H1 (cell line): Measurements from ENCODE around the gene THAP2. TPM values are rescaled to one million over a fixed set of nuclear protein-coding genes. Genes with fewer than 3 reads are reported as not detected.
"Not testable (repeated sequence)": the region's sequence is repeated elsewhere in the genome, so short reads cannot be mapped to it uniquely, and the experiment has no call there.

ENCODE experiments used
- CTCF ChIA-PET: fragments of 300-600 bp; sonication (Branson Sonifier 250); formaldehyde crosslinking; loops from one replicate; lab custom pipeline; 2021; ENCODE audit not compliant: partially characterized antibody; lab: Charles Lee
- POLR2A ChIA-PET: fragments of 300-600 bp; sonication (Branson Sonifier 250); formaldehyde crosslinking; loops from one replicate; lab custom pipeline; 2021; ENCODE audit warnings: inconsistent platforms; ENCODE audit not compliant: partially characterized antibody; lab: Charles Lee
- DNase-seq, 2 experiments: peaks; one replicate each; pipeline versions ENCODE4 v3.0.0 to v3.0.0-alpha.2; 2010 to 2022; ENCODE audit warnings: low spot score in 2 of 2, low read depth in 1 of 2, mixed read lengths in 1 of 2
- FAIRE-seq: peaks from 2 replicates; lab custom pipeline; 2011; peaks lifted over from hg19 to GRCh38; lab: Jason Lieb, UNC
- H2AFZ ChIP-seq: 2 replicates; pipeline ENCODE4 v1.8.1; 2012; ENCODE audit warnings: low read length, inconsistent platforms
- H2AK5ac ChIP-seq: 2 replicates; pipeline ENCODE4 v1.6.1; 2013; ENCODE audit warnings: low read depth, low read length
- H2BK120ac ChIP-seq: replicated peaks from 2 replicates; pipeline ENCODE3; 2013; ENCODE audit warnings: low read depth, low read length, inconsistent platforms
- H2BK12ac ChIP-seq: 2 replicates; pipeline ENCODE4 v1.6.1; 2013; ENCODE audit warnings: low read depth, low read length
- H2BK15ac ChIP-seq: 2 replicates; pipeline ENCODE4 v1.6.1; 2013; ENCODE audit warnings: low read length
- H2BK20ac ChIP-seq: 2 replicates; pipeline ENCODE4 v1.6.1; 2013; ENCODE audit warnings: low read length
- H2BK5ac ChIP-seq: 2 replicates; pipeline ENCODE4 v1.6.1; 2013; ENCODE audit warnings: low read depth, low read length
- H3K14ac ChIP-seq: 2 replicates; pipeline ENCODE4 v1.6.1; 2013; ENCODE audit warnings: inconsistent platforms; ENCODE audit not compliant: insufficient read length
- H3K18ac ChIP-seq: 2 replicates; pipeline ENCODE4 v1.6.1; 2013; ENCODE audit warnings: low read length; ENCODE audit errors: extremely low read depth
- H3K23ac ChIP-seq: 2 replicates; pipeline ENCODE4 v1.6.1; 2013; ENCODE audit warnings: inconsistent platforms; ENCODE audit not compliant: insufficient read length
- H3K23me2 ChIP-seq: 2 replicates; pipeline ENCODE4 v1.6.1; 2013; ENCODE audit warnings: low read depth, low read length
- H3K27ac ChIP-seq: 2 replicates; pipeline ENCODE4 v1.6.1; 2011; ENCODE audit warnings: low read depth, low read length, inconsistent platforms
- H3K27me3 ChIP-seq, 4 experiments: replicated peaks in 1 of 4; 1 replicate in 1 of 4; 2 replicates in 3 of 4; pipeline versions ENCODE4 v1.6.1 to v1.8.1; 2011 to 2013; ENCODE audit warnings: low read length in 3 of 4, mild to moderate bottlenecking in 3 of 4, inconsistent platforms in 2 of 4, mixed read lengths in 2 of 4, moderate library complexity in 1 of 4; ENCODE audit not compliant: control insufficient read depth in 3 of 4, insufficient read depth in 3 of 4; ENCODE audit errors: extremely low read depth in 1 of 4
- H3K36me3 ChIP-seq, 4 experiments: 2 replicates each; pipeline versions ENCODE4 v1.6.1 to v1.8.1; 2011 to 2013; ENCODE audit warnings: mild to moderate bottlenecking in 4 of 4, low read length in 3 of 4, moderate library complexity in 2 of 4, control low read depth in 1 of 4, inconsistent platforms in 1 of 4; ENCODE audit not compliant: insufficient read depth in 4 of 4, control insufficient read depth in 2 of 4
- H3K4ac ChIP-seq: replicated peaks from 2 replicates; pipeline ENCODE3; 2013; ENCODE audit warnings: low read length, low read depth, mixed read lengths, inconsistent platforms; ENCODE audit not compliant: insufficient read length
- H3K4me1 ChIP-seq, 4 experiments: replicated peaks in 1 of 4; 1 replicate in 1 of 4; 2 replicates in 3 of 4; pipeline versions ENCODE4 v1.6.1 to v1.8.1; 2011 to 2013; ENCODE audit warnings: low read length in 3 of 4, inconsistent platforms in 2 of 4, mixed read lengths in 1 of 4; ENCODE audit not compliant: insufficient read depth in 4 of 4, control insufficient read depth in 3 of 4
- H3K4me2 ChIP-seq, 2 experiments: 2 replicates each; pipeline versions ENCODE4 v1.6.1 to v1.8.1; 2011 to 2013; ENCODE audit warnings: low read depth in 2 of 2, low read length in 2 of 2, control low read depth in 1 of 2, inconsistent platforms in 1 of 2, mild to moderate bottlenecking in 1 of 2; ENCODE audit not compliant: insufficient read depth in 1 of 2
- H3K4me3 ChIP-seq, 4 experiments: fragments of 200-600, 300-600 bp in 1 of 4; sonication (generic), shearing (Covaris generic), sonication (Bioruptor Twin) in 1 of 4; 2 replicates each; pipeline versions ENCODE4 v1.5.1 to v1.8.1; 2011 to 2016; ENCODE audit warnings: low read length in 4 of 4, low read depth in 3 of 4, control low read depth in 2 of 4, inconsistent platforms in 2 of 4, mild to moderate bottlenecking in 2 of 4, mixed read lengths in 1 of 4, moderate library complexity in 1 of 4; ENCODE audit not compliant: insufficient read depth in 2 of 4; ENCODE audit errors: extremely low read depth in 1 of 4
- H3K56ac ChIP-seq: replicated peaks from 2 replicates; pipeline ENCODE3; 2013; ENCODE audit warnings: low read depth, mild to moderate bottlenecking, mixed read lengths, low read length, inconsistent platforms; ENCODE audit not compliant: insufficient read length
- H3K79me1 ChIP-seq: 2 replicates; pipeline ENCODE4 v1.6.1; 2013; ENCODE audit warnings: low read depth, low read length, control low read depth
- H3K79me2 ChIP-seq, 2 experiments: 2 replicates each; pipeline versions ENCODE4 v1.6.1 to v1.8.1; 2012 to 2013; ENCODE audit warnings: low read length in 2 of 2, mild to moderate bottlenecking in 2 of 2, inconsistent platforms in 1 of 2; ENCODE audit not compliant: insufficient read depth in 2 of 2, control insufficient read depth in 1 of 2
- H3K9ac ChIP-seq, 4 experiments: replicated peaks in 1 of 4; 1 replicate in 1 of 4; 2 replicates in 3 of 4; pipeline versions ENCODE4 v1.6.1 to v1.8.1; 2011 to 2013; ENCODE audit warnings: low read depth in 3 of 4, low read length in 3 of 4, control low read depth in 2 of 4, mild to moderate bottlenecking in 2 of 4, moderate library complexity in 2 of 4, inconsistent platforms in 1 of 4; ENCODE audit errors: extremely low read depth in 1 of 4
- H3K9me3 ChIP-seq, 2 experiments: 2 replicates each; pipeline versions ENCODE4 v1.6.1 to v1.8.1; 2012 to 2013; ENCODE audit warnings: mild to moderate bottlenecking in 2 of 2, moderate library complexity in 2 of 2, control low read depth in 1 of 2, inconsistent platforms in 1 of 2, low read depth in 1 of 2, low read length in 1 of 2, mixed read lengths in 1 of 2; ENCODE audit not compliant: insufficient read depth in 2 of 2
- H4K20me1 ChIP-seq, 2 experiments: replicated peaks in 1 of 2; 2 replicates each; pipeline versions ENCODE3 to v1.8.1; 2011 to 2013; ENCODE audit warnings: inconsistent platforms in 2 of 2, low read length in 2 of 2, mild to moderate bottlenecking in 1 of 2; ENCODE audit not compliant: insufficient read depth in 2 of 2, control insufficient read depth in 1 of 2
- H4K5ac ChIP-seq: 2 replicates; pipeline ENCODE4 v1.6.1; 2013; ENCODE audit warnings: low read length, low read depth, mixed read lengths, inconsistent platforms; ENCODE audit not compliant: insufficient read length
- H4K8ac ChIP-seq: 2 replicates; pipeline ENCODE4 v1.8.0; 2013; ENCODE audit warnings: mild to moderate bottlenecking, moderate library complexity, low read length, inconsistent platforms; ENCODE audit not compliant: insufficient read depth; ENCODE audit errors: extremely low read depth
- H4K91ac ChIP-seq: replicated peaks from 2 replicates; pipeline ENCODE3; 2013; ENCODE audit warnings: low read length, mixed read lengths, inconsistent platforms; ENCODE audit not compliant: insufficient read length
- WGBS, 2 experiments: shearing (Covaris generic) in 1 of 2; methylation state at CpG; one replicate each; pipeline versions ENCODE4 v1.1.6 to v1.1.7; 2013 to 2015; ENCODE audit warnings: low lambda C conversion rate in 2 of 2, mixed read lengths in 2 of 2, inconsistent platforms in 1 of 2, low coverage in 1 of 2, missing lambda C conversion rate in 1 of 2; ENCODE audit not compliant: insufficient replicate concordance in 2 of 2, insufficient coverage in 1 of 2, insufficient read length in 1 of 2; ENCODE audit errors: extremely low coverage in 1 of 2, missing lambda C conversion rate in 1 of 2; 5-methylcytosine and 5-hydroxymethylcytosine counted together
- polyA plus RNA-seq, 7 experiments: library from polyadenylated mRNA; depleted of rRNA in 3 of 7; stranded (reverse) in 5 of 7; unstranded in 2 of 7; fragments of >200 nt in 5 of 7; fragments of 200-250 nt in 2 of 7; gene quantifications; 1 replicate in 5 of 7; 2 replicates in 1 of 7; 4 replicates in 1 of 7; pipeline versions ENCODE4 v1.2.1 to v1.2.3, GENCODE V29; 2011 to 2013; ENCODE audit warnings: missing spikeins in 2 of 7, mixed read lengths in 2 of 7
- total RNA-seq: library from RNA; stranded (reverse); fragmentation: NEBNext Ultra II Directional; extraction: Animal tissue kit (Norgen Biotek cat#: 25700); gene quantifications from 2 replicates; pipeline ENCODE4 v1.2.1, GENCODE V29; 2021

Gene THAP2
- total and polyA plus RNA-seq, 2 of the 8 experiments (the other 6 are each of a cell fraction or from before 2014, with no cell fraction given): 1.8 to 5.3 TPM

- H2BK5ac ChIP-seq, H2BK12ac ChIP-seq, H3K36me3 ChIP-seq, H3K14ac ChIP-seq, H3K4me1 ChIP-seq, H2AK5ac ChIP-seq, H4K91ac ChIP-seq, H3K27me3 ChIP-seq, H3K23me2 ChIP-seq, H4K5ac ChIP-seq, DNase-seq, H3K9ac ChIP-seq, H3K79me2 ChIP-seq, FAIRE-seq, H3K23ac ChIP-seq, H3K4ac ChIP-seq, H4K8ac ChIP-seq, H3K9me3 ChIP-seq, H4K20me1 ChIP-seq, H3K56ac ChIP-seq, H3K27ac ChIP-seq, H2BK15ac ChIP-seq, H3K18ac ChIP-seq, H3K79me1 ChIP-seq, H2BK120ac ChIP-seq, H2AFZ ChIP-seq, H2BK20ac ChIP-seq: not testable (repeated sequence)
- peak overlapping the region; percentile 32 to 72 for H3K4me2 ChIP-seq
- 92% methylated on average over 11 of the region's 11 CpGs; no CpG with 5 or more reads in 1 of the 2 experiments for WGBS, 2 experiments
- ChIA-PET CTCF (interaction anchor here (0.6 to 4.1 kb wide), 8 partner anchors 18 to 183 kb away, joined by 3 to 21 read pairs (median 4); partner anchors contain the start of genes THAP2 and ZFC3H1), POLR2A (interaction anchor here (2.1 to 6.1 kb wide), 2 partner anchors 10 to 23 kb away, joined by 8 to 81 read pairs; partner anchors contain the start of genes THAP2 and ZFC3H1)
- H3K4me3 ChIP-seq: peak overlapping the region in 3 of 4 experiments; percentile 46 to 78 (median 68); a peak in 5 of 8 replicates
These were observed 23.1 kb downstream of the THAP2 start for GRCh38 chr12:71687172-71687571.
